Hematopoietic multipotent progenitor cell treated with erythropoietin and hydrocortisone succinate and interleukin-3 and kit ligand, for 4 days (in vitro differentiated cells): ENCODE data around the gene GFER.

Experiments used
- DNase-seq: peaks from one replicate; pipeline ENCODE4 v3.0.0-alpha.2; 2015

Gene GFER

DNA sequence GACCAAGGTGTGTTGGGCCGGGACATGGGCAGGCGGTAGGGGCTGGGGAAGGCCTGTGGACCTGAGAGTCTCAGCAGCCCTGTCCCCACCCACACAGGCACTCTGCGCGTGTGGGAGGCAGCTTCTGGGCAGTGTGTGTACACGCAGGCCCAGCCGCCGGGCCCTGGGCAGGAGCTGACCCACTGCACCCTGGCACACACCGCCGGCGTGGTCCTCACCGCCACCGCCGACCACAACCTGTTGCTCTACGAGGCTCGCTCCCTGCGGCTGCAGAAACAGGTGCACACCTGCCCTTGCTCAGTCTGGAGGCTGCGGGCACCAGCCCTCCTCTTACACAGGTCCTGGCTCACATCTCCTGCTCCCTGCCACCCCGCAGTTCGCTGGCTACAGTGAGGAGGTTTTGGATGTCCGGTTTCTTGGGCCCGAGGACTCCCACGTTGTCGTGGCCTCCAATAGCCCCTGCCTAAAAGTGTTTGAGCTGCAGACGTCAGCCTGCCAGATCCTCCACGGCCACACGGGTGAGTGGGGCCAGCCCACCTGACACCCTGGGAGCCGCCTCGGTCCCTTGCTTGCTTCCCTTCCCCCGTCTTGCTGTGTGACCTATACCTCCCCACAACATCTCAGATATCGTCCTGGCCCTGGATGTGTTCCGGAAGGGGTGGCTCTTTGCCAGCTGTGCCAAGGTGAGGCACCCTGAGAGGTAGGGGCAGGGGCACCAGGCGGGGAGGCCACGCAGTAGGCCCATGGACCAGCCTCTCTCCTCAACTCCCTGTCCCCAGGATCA lies 8.4 kb upstream of the GFER start:
- no peak for DNase-seq

DNA sequence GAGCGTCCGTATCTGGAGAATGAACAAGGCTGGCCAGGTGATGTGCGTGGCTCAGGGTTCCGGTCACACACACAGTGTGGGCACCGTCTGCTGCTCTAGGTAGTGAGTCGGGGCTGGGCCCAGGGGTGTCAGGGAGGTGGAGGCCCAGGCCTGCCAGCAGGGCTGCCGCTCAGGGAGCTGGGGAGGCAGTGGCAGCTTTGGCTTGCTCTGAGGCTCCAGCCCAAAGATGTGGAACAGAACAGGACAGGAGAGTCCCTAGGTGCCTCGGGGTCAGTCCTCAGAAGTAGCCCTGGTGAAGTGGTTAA lies 7.8 kb upstream of the GFER start:
- no peak for DNase-seq

DNA sequence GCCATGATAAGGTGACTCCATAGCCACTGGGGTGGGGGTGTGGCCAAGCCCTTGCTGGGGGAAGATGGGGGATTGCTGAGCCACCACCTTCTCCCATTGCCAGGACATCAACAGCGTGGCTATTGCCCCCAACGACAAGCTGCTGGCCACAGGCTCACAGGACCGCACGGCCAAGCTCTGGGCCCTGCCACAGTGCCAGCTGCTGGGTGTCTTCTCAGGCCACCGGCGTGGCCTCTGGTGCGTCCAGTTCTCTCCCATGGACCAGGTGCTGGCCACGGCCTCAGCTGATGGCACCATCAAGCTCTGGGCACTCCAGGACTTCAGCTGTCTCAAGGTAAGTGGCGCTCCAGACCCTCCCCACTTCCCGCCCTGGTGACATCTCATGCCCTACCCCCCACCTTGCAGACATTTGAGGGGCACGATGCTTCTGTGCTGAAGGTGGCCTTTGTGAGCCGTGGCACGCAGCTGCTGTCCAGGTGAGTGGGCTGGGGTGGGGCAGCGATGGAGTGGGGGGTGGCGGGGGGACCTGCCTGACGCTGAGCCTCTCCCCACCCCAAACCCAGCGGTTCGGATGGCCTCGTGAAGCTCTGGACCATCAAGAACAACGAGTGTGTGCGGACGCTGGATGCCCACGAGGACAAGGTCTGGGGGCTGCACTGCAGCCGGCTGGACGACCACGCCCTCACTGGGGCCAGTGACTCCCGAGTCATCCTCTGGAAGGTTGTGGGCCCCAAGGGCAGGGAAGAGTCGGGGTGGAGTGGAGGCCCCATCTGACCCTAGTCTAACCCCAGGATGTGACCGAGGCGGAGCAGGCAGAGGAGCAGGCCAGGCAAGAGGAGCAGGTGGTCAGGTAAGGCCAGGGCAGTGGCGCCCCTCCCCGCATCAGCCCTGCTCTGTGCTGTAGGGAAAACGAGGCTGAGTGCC lies 6.8 kb upstream of the GFER start:
- DNase-seq, result no peak

DNA sequence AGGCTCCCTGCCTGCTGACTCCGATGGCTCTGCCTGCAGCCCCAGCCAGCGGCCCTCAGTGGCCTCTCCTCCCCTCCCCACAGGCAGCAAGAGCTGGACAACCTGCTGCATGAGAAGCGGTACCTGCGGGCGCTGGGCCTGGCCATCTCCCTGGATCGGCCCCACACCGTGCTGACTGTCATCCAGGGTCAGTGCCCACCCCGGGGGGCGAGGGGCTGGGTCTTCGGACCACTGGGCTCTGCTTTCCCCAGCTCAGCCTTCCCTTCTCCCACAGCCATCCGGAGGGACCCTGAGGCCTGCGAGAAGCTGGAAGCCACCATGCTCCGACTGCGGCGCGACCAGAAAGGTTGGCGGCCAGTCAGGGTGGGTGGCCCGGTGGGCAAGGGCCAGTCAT lies 6.1 kb upstream of the GFER start:
- DNase-seq, result no peak

DNA sequence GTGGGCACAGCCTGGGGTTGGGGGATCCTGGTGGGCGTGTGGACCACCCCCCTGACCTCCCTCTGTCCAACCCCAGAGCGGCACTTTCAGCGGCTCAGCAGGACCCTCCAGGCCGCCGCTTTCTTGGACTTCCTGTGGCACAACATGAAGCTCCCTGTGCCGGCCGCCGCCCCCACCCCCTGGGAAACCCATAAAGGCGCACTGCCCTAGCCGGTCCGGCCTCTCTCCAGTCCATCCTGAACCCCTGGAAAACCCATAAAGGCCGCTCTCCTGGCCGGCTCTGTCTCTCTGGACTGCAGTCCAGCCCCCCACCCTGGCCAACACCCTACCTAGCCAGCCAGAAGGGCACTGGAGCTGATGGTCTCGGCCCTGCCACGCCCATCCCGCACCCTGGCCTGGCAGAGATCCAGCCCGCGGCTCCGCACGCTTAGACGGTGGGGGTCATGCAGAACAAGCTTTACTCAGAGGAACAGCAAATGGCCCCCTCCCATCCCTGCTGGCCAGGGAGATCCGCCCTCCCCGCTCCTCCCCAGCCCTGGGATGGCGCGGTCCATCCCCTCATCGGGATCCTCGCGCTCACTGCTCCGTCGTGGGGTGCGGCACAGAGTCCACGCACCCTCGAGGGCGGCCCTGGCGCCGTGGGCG lies 5.4 kb upstream of the GFER start:
- no peak for DNase-seq

DNA sequence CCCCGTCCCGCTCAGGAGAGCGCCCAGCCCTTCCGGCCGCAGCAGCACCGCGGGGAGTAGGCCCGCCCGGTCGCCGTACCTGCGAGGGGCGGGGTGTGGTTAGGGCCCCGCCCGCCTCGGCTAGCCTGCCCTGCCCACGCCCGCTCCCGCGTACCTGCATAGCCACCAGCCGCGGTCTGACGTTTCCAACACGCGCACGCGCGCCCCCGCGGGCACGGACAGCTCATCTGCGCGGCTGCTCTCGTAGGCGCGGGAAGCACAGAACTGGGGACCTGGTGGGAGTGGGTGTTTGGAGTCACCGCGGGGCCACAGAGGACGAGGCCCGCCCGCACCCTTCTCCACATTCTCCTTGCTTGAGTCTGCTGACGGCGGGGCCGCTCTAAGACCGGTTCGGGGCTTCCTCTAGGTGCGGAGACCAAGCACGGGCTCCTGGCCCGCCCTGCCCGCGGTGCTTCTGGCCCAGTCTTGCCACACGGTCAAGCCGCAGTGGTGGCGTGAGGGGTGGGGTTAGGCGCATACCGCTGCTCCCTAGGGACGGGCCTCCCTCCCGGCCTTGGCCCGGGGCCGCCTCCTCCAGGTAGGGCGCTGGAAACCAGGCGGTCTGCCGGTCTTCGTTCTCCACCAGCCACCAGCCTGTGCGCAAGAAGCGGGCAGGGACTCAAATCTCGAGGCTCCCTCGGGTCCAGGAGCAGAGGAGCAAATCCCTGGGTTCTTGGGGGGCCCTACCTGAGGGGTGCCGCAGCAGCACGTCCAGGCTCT lies 4.5 kb upstream of the GFER start:
- DNase-seq, result no peak

DNA sequence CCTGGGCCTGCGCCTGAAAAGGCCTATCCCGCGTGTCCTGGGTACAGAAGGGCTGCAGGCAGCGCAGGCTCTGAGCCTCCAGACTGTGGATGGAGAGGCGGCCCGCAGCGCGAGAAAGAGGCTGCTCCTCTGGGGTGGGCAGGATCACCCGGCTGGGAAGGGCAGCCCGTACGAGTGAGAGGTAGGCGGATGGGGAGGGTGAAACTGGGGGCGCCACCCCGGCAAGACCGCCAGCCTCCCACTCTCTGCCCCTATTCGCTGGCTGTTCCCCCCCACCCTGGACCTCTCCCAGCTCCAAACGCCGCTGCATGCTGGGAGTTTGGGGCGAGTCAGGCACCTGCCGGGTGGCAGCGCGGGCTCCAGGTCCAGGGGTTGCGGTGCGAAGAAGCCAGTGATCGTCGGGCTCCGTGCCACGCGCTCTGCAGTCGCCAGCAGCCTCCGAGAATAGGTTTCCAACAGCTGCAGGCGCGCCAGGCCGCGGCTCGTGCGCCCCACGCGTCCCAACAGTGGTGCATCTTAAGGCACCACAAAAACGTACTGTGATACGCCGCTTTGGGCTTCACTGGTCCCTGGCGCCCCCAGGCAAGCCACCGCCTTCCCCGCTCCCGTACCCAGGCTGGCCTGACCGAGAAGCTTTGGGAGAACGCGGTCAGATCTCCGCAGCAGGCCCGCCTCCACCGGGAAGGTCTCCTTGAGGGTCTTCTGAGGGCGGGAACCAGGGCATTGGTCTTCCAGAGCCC lies 3.8 kb upstream of the GFER start:
- peak; percentile 55 for DNase-seq

DNA sequence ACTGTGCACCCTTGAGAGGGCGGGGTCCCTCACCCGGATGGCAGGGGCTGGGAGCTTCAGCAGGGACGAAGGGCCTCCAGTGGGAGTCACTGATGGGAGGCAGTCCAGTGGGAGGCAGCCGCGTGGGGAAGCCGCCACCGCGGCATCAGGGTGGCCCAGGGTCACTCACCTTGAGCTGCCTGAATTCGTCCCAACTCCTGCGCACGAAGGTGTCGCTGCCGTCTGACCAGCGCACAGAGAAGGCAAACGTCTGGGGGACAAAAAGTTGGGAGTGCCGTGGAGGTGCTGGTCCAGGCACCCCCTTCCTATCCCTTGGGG lies 3.3 kb upstream of the GFER start:
- DNase-seq, result no peak

DNA sequence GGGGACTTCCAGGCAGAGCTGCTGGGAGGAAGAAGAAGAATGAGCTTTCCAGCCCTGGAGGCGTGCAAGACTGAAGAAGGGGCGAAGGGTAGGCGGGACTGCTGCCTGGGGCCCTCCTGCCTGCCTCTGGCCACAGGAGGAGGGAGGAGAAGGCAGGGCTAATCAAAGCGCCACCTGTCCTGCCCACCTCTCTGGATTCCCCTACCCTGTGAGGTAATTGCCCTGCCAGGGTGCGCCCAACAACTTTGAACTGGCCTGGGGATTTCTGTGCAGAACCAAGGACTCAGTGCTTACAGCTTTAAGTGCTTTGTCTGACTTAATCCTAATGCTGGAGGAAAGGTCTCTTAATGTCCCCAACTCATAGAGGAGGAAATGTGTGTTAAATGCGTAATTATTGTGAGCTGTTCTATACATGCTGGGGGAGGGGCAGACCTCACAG lies 2.6 kb upstream of the GFER start, which contains the start of gene NOXO1:
Gene NOXO1, minus strand, starts transcription at position 72 of the 439 bp plus-strand sequence. CDS start 290 bp downstream, outside the sequence.
- DNase-seq, result no peak

DNA sequence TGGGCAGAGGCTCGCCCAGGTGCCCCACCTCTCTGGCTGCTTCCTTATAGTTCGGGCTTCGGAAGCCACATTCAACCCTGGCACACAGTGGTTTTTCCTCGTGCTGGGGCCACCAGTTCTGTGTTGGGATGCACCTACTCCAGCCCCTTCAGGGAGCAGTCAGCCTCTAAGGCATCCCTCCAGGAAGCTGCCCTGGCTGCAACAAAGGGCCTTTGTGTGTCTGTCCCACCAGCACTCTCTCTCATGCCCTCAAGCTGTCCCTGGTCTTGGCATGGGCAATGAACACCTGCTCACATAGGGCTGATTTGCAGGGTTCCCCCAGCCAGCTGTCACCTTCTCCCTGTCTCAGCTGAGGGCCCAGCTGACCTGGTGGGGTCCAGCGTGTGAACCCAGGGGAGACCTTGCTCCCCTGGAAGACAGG lies 2.0 kb upstream of the GFER start:
- DNase-seq, result no peak

DNA sequence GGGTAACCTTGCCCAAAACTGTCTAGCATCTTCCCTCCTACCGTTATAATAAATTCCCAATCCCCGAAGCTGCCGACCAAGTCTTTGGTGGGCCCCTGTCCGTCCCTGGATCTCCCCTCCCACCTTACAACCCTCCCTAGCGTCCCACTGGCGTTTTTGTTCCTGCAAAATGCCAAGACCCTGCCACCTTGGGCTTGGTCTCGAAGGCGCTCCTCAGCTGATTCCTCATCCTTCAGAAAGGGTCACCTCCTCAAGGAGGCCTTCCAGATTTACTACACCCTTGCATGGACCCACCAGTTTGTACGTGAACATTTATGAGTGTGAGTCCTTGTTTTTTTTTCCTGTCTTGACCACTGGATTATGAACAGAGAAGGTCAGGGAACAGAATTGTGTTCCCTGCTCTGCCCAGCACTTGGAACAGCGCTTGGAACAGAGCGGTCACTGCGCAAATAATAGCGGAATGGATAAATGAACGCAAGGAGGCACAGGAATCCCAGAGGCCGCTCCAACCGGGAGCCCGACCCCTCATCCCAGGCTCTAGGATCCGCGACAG lies 926 bp upstream of the GFER start:
- no peak for DNase-seq

DNA sequence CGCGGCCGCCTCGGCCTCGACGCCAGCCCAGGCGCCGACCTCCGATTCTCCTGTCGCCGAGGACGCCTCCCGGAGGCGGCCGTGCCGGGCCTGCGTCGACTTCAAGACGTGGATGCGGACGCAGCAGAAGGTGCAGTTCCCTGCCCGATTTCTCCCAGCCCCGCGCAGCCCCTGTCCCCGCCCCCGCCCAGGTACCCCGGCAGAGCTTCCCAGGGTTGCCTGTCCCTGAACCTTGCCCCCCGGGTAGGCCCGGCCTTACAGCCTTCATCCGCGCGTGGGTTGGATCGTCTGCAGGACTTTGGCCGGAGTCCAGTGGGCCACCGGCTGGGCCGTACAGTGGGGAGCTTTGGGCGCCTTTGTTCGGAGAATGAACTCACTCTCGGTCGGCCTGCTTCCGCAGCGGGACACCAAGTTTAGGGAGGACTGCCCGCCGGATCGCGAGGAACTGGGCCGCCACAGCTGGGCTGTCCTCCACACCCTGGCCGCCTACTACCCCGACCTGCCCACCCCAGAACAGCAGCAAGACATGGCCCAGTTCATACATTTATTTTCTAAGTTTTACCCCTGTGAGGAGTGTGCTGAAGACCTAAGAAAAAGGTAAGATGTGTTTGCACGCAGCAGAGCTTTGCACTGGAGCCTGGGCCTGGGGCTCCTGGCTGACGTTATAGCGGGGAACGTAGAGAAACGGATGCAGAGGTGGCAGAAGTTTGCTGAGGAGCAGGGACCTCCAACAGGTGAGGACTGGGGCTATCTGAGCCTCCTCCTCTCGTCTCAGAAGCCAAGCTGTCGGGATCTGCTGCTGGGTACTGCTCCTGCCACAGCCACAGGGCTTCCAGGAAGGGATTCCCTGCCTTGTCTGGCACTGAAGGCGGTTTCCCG lies 593 bp downstream of the GFER start:
- DNase-seq, result no peak

DNA sequence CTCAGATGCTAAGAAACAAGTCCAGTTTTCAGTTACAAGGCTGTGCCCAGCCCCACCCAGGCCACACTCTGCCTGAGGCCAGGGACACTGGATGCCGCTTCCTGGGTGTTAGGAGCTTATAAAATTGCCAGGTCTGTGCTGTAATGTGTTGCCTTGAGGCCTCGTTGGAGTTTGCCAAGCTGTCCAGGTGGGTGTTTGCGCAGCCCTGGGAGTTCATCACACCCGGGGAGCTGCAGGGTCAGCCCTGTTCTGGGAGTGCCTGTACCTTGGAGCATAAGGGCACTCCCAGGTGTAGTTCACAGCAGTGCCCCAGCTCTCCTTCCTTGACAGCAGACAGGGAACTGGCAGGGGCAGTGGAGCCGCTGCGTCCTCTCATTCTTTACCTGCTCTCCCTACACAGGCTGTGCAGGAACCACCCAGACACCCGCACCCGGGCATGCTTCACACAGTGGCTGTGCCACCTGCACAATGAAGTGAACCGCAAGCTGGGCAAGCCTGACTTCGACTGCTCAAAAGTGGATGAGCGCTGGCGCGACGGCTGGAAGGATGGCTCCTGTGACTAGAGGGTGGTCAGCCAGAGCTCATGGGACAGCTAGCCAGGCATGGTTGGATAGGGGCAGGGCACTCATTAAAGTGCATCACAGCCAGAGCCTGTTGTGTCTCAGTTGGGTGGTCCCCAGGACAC lies 1.6 kb downstream of the GFER start:
- no peak for DNase-seq

DNA sequence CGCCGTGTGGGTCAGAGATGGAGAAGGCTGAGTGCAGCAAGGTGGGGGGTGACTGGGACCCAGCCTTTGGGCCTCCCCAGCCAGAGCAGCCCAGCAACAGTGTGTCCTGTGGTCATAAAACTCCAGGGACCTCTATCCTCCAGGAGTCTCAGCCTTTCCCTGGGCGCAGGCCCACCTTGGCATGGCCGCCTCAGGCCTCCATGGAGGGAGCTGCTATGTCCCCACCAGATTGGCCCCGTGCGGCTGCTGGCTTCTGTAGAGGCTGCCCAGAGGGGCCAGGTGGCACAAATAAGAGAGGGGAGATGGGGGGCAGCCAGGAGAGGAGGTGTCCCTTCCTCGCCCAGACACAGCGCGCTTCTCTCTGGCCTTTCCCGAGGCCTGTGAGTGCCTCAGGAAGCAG lies 3.2 kb downstream of the GFER start:
- no peak for DNase-seq

DNA sequence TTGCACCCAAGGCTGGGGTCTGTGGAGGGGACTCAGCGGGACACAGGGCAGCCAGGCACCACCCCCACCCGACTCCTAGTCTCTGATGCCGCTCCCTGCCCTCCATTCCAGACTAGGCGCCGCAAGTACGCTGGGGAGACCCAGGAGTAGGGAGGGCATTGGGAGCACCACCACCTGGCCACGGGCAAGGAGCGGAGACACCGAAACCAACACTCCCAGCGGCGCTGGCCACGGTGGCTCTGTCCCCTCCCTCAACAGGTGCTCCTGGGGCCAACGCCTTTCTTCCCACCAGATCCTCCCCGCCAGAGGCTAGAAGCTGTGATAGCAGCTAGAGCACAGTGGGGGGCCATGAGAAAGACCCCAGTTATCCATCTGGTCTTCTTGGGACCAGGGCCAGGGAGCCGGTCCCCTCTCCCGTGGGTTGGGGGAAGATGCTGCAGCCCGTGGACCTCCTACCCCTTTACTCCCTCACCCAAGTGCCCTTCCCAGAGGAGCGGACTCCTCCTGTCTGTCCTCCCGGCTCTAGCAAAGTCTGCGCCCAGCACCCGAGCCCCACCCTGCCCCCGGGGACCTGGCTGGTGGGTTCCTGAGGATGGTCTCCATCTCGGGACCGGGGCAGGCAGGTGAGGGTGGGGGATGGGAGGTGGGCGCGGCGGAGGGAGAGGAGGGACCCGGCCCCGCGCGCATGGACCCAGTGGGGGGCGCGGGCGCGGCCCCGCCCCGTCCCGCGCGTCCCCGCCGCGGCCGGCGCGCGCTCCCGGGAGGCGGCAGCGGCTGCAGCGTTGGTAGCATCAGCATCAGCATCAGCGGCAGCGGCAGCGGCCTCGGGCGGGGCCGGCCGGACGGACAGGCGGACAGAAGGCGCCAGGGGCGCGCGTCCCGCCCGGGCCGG lies 5.5 kb downstream of the GFER start, which contains the start of gene SYNGR3:
Gene SYNGR3, plus strand, starts transcription at position 762 of the 892 bp plus-strand sequence. CDS start 133 bp downstream, outside the sequence.
- no peak for DNase-seq

DNA sequence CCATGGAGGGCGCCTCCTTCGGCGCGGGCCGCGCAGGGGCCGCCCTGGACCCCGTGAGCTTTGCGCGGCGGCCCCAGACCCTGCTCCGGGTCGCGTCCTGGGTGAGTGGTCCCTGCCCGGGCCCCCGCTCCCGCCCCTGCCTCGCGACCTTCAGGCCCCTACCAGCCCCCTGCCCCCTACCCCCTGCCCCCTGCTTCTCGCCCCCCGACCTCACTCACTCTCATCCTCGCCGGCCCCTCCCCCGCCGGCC lies 6.0 kb downstream of the GFER start:
- DNase-seq, result no peak

DNA sequence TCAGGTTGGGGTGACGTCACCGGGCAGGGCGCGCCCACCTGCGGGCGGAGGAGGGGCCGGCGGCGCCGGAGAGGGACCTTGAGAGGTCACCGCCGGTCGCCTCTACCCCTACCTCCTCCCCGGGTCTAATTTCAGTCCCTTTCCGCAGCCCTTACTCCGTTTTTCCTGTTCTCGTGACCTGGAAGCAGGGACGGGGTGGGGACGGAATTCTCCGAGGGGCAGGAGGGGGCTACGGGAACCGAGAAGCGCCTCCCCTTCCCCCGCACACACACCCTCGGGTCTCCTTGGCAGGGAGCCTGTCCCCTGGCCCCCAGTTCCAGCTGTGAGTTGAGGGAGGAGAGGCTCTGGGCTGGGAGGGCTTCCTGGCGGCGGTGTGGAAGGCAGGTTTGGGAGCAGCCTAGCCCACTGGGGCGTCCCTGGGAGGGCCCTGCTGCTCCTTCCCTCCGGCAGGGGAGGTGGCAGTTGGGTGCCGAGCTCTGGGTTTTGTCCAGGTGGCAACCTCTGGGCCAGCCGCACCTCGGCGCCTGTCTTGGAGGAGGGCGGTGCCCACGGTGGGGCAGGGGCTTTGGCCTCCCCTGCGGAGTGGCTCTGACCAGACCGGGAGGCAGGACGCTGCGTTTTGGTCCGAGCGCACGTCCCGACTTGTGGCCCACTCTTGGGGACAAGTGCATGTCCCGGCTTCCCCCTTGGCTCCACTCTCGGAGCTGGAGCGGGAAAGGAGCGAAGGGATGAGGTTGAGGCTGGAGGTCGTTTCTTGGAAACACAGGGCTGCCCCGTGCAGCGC lies 6.5 kb downstream of the GFER start:
- no peak for DNase-seq

DNA sequence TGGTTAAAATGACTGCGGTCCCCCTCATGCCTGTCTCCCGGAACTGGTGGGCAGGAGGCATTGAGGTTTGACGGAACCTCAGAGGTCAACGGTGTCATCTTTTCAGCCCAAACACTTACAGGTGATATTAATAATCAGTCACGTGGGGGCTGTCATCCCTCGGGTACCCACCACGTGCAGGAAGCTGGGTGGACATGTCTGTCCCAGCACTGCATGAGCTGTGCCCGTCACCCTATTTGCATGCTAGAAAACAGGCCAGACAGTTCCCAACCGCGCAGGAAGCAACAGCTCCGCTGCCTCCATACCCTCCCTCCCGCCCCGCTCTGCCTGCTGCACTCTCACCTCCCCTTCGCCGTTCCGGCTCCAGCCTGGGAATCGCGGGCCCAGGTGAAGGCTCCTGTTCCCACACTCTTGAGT lies 7.2 kb downstream of the GFER start:
- DNase-seq, result peak; percentile 40

DNA sequence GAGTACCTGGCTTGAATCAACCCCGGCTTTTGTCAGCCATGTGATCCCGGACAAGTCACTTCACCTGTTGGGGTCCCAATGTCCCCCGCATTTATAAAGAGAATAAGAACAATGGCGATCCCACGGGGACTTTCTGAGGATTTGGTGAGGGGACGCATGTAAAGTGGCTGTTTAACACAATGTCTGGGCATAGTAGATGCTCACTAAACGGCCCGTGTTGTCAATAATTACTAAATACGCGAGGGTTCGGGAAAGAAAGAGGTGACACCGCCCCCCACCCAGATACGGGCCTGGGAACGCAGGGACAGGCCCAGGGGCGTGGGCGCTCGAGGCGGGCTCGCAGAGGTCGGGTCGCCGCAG lies 7.6 kb downstream of the GFER start:
- no peak for DNase-seq
